ENCODE measurements around the gene SRRD.
"Not testable (repeated sequence)": the region's sequence is repeated elsewhere in the genome, so short reads cannot be mapped to it uniquely, and the experiment has no call there.

SRRD gene

DNA sequence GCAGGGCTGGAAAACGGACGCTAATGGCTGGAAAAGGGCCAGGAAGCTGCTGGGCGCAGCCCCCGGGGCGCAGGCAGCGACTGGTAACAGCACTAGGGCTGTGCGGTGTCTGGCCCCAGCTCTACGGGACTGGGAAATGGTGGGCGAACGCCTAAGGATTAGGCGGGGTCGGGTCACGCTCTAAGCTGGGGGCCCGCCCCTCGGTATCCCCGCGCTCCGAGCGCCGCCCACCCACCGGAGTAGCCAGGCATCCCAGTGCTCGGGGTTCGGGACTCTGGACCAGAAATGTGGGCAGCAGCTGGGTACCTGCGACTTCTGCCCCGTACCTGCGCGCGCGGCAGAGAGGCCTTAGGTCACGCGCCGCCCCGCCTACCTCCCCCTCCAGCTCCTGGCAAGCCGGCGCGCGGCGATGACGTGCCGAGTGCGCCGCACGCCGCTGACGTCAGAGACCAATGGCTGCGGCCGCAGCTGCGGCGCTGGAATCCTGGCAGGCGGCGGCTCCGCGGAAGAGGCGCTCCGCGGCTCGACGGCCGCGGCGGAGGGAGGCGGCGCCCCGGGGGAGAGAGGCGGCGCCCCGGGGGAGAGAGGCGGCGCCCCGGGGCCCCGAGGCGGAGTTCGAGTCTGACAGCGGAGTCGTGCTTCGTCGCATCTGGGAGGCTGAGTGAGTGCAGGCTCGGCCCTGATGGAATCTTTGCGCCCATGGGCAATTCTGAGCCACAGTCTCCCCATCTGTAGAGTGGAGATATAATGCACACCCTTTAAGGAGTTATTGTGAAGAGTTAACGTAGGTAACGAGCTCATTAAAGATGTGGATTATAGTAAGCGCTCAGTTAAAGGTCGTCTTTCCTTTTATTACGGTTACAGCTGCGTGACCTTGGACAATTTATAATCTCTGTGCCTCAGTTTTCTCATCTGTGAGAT is at the start of gene SRRD, which contains the start of gene HPS4:
Gene SRRD (plus strand): TSS at position 439 of the 921 bp plus-strand sequence. CDS start 14 bp downstream, at position 453.
Gene HPS4 (minus strand): TSS at position 345 of the 921 bp plus-strand sequence. CDS start 2,021 bp downstream, outside the sequence.
- TF ChIP-seq, protein P1, sequence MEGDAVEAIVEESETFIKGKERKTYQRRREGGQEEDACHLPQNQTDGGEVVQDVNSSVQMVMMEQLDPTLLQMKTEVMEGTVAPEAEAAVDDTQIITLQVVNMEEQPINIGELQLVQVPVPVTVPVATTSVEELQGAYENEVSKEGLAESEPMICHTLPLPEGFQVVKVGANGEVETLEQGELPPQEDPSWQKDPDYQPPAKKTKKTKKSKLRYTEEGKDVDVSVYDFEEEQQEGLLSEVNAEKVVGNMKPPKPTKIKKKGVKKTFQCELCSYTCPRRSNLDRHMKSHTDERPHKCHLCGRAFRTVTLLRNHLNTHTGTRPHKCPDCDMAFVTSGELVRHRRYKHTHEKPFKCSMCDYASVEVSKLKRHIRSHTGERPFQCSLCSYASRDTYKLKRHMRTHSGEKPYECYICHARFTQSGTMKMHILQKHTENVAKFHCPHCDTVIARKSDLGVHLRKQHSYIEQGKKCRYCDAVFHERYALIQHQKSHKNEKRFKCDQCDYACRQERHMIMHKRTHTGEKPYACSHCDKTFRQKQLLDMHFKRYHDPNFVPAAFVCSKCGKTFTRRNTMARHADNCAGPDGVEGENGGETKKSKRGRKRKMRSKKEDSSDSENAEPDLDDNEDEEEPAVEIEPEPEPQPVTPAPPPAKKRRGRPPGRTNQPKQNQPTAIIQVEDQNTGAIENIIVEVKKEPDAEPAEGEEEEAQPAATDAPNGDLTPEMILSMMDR (IDR thresholded peaks at IDR 0.05) = no peak
- H3K9me3 Mint-ChIP-seq = no peaks in the 10 kb centered on the region
- peaks cover 67% of the 10 kb centered on the region for H3K4me1 Mint-ChIP-seq
- peaks cover 4% of the 10 kb centered on the region for H3K36me3 Mint-ChIP-seq (ENCODE audit: low read depth)
- DNase-seq = peak; percentile 95
- H3K4me3 Mint-ChIP-seq = peak within 1 kb of the TSS; percentile 96
- no peaks in the 10 kb centered on the region for H3K27me3 Mint-ChIP-seq (ENCODE audit: low read depth, poor library complexity)
- H3K27ac Mint-ChIP-seq = peak within 1 kb of the TSS; percentile 99

GRCh38 chr22:26435327-26436093 is 48.2 kb upstream of the SRRD start:
- Mint-ChIP-seq H3K36me3 (ENCODE audit: low read depth) (no peaks in the 10 kb centered on the region), H3K27me3 (ENCODE audit: low read depth, poor library complexity) (peaks cover 10% of the 10 kb centered on the region), H3K9me3 (no peaks in the 10 kb centered on the region), H3K4me3 (no peak overlapping the region), H3K27ac (no peak overlapping the region), H3K4me1 (peaks cover 21% of the 10 kb centered on the region)
- DNase-seq = no peak
- TF ChIP-seq, protein P1 (IDR thresholded peaks at IDR 0.05) = no peak

DNA sequence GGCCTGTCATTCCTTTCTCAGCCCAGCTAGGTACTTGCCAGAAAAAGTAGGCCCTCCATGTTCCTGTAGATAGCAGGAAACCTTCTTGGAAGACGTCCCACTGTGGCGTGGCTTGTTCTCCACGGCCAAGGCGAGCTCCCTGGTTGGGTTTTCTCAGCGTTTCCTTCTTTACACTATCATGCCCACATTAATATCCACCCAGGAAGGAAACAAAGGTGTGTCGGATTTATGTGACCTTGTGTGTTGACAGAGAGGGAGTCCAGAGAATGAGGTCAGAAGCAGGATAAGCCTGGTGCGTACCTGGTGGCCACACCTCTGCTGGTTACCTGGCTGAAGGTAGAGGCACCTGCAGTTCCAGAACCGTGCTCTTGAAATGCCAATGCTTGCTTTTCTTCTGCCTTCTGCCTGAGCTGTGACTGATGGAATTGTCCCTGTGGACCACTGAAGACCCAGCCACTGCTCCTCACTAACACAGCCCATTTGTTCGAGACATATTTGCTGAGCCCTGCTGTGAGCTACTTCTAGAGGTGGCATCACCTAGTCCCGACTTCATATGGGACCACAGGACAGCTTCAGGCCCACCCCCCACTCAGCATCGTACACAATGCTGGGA is 46.7 kb upstream of the SRRD start:
- H3K9me3 Mint-ChIP-seq = no peaks in the 10 kb centered on the region
- H3K36me3 Mint-ChIP-seq (ENCODE audit: low read depth) = no peaks in the 10 kb centered on the region
- H3K4me3 Mint-ChIP-seq = no peak overlapping the region
- H3K27ac Mint-ChIP-seq = no peak overlapping the region
- H3K4me1 Mint-ChIP-seq = peaks cover 11% of the 10 kb centered on the region
- DNase-seq = no peak
- TF ChIP-seq, protein P1 (IDR thresholded peaks at IDR 0.05) = no peak
- H3K27me3 Mint-ChIP-seq (ENCODE audit: low read depth, poor library complexity) = peaks cover 7% of the 10 kb centered on the region

- Mint-ChIP-seq H3K27ac (no peak overlapping the region), H3K4me1 (peaks cover 16% of the 10 kb centered on the region), H3K4me3 (no peak overlapping the region), H3K27me3 (ENCODE audit: low read depth, poor library complexity) (peaks cover 3% of the 10 kb centered on the region), H3K9me3 (no peaks in the 10 kb centered on the region), H3K36me3 (ENCODE audit: low read depth) (no peaks in the 10 kb centered on the region)
- TF ChIP-seq, protein P1 (IDR thresholded peaks at IDR 0.05) = no peak
- no peak for DNase-seq
These were observed 45.8 kb upstream of the SRRD start for GRCh38 chr22:26437694-26438392.

GRCh38 chr22:26438776-26439175 is 44.9 kb upstream of the SRRD start:
- H3K36me3 Mint-ChIP-seq (ENCODE audit: low read depth); DNase-seq; H3K27me3 Mint-ChIP-seq (ENCODE audit: low read depth, poor library complexity); H3K9me3 Mint-ChIP-seq; H3K27ac Mint-ChIP-seq; H3K4me3 Mint-ChIP-seq: not testable (repeated sequence)
- peaks cover 16% of the 10 kb centered on the region for H3K4me1 Mint-ChIP-seq

All from nephron progenitor cell (in vitro differentiated cells).